H1 (cell line): ENCODE results near the gene TMEM127.

ENCODE experiments used
- MAX ChIP-seq: IDR thresholded peaks from 2 replicates; pipeline ENCODE4 v1.6.1; 2012; ENCODE audit warnings: inconsistent platforms
- POLR2A ChIP-seq, 2 experiments: IDR thresholded peaks; 1 replicate in 1 of 2; 2 replicates in 1 of 2; pipeline ENCODE4 v1.6.1; 2011; ENCODE audit warnings: low read depth in 2 of 2, low read length in 2 of 2, mild to moderate bottlenecking in 2 of 2; ENCODE audit errors: control extremely low read depth in 1 of 2
- POLR2AphosphoS5 ChIP-seq: IDR thresholded peaks from 2 replicates; pipeline ENCODE4 v1.6.1; 2011; ENCODE audit warnings: low read depth, low read length
- POU5F1 ChIP-seq: IDR thresholded peaks from 2 replicates; pipeline ENCODE4 v1.6.1; 2011; ENCODE audit warnings: low read depth, mild to moderate bottlenecking, low read length, moderate library complexity
- RXRA ChIP-seq: IDR thresholded peaks from 2 replicates; pipeline ENCODE4 v1.6.1; 2011; ENCODE audit warnings: low read depth, mild to moderate bottlenecking, low read length, moderate library complexity; ENCODE audit not compliant: insufficient read depth
- SP1 ChIP-seq: IDR thresholded peaks from 2 replicates; pipeline ENCODE4 v1.6.1; 2011; ENCODE audit warnings: low read depth, low read length

DNA sequence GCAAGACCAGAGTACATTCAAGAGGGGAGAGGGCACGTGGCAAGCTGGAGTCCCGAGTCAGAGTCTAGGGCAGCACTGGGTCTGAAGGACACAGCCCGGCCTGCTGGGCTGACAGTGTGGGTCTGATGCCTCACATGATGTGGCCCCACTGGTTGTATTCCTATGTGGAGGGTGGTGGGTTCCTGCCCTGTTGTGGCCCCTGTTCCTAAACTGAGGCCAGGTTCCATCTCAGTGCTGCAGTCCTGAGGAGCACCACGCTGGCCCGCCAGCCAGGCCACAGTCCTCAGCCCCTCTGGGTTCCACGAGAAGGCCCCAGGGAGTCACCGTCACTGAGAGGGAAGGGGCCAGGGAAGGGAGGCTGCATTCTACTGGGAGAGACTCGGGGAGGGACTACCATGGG lies 13.3 kb downstream of the TMEM127 start:
- TF ChIP-seq POU5F1 (no peak), SP1 (no peak), MAX (no peak), POLR2A (IDR thresholded peaks at IDR 0.05; ENCODE audit: control extremely low read depth in 1 of 2, low read depth in 2 of 2, low read length in 2 of 2) (no peak), POLR2AphosphoS5 (no peak), RXRA (no peak)
